NB4 (cell line): ENCODE data around the gene TSEN34.

ENCODE experiments used
- POLR2A ChIP-seq: IDR thresholded peaks from 2 replicates; pipeline ENCODE4 v1.6.1; 2011; ENCODE audit warnings: mild to moderate bottlenecking; ENCODE audit not compliant: insufficient read length; ENCODE audit errors: extremely low read depth
- TF ChIP-seq, protein P1 (sequence below): IDR thresholded peaks from one replicate; pipeline ENCODE4 v1.5.1; 2012; ENCODE audit warnings: low read depth, low read length

DNA sequence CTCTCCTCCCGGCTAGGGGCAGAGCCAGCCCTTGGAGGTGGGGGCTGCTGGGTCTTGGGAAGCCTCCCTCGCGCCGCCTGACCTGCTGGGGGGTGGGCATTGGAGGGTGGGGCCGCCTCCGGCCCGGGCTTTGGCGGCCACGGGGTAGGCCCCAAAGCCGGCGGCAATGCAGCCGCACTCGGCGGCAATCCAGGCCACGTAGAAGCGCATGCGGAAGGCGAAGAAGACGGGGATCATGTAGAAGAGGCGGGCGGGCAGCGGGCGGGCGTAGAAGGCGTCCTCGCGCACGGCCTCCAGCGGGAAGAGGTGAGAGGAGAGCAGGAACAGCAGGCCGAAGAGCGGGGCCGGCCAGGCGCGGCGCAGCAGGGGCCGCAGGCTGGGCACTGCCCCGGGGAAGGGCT, 10.4 kb upstream of the TSEN34 start:
- TF ChIP-seq, protein P1, sequence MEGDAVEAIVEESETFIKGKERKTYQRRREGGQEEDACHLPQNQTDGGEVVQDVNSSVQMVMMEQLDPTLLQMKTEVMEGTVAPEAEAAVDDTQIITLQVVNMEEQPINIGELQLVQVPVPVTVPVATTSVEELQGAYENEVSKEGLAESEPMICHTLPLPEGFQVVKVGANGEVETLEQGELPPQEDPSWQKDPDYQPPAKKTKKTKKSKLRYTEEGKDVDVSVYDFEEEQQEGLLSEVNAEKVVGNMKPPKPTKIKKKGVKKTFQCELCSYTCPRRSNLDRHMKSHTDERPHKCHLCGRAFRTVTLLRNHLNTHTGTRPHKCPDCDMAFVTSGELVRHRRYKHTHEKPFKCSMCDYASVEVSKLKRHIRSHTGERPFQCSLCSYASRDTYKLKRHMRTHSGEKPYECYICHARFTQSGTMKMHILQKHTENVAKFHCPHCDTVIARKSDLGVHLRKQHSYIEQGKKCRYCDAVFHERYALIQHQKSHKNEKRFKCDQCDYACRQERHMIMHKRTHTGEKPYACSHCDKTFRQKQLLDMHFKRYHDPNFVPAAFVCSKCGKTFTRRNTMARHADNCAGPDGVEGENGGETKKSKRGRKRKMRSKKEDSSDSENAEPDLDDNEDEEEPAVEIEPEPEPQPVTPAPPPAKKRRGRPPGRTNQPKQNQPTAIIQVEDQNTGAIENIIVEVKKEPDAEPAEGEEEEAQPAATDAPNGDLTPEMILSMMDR: no peak
- TF ChIP-seq POLR2A: no peak
